Naive thymus-derived CD8-positive, alpha-beta T cell (primary cell): ENCODE measurements around the gene LSP1. TPM values are rescaled to one million over a fixed set of nuclear protein-coding genes. Genes with fewer than 3 reads are reported as not detected.

Experiments used
- ATAC-seq, 2 donors: fragments of 150-1000 bp; cut with Tn5 transposase in 1 of 2; sonication (Bioruptor Pico), chemical (Tn5 transposase) in 1 of 2; 1 replicate in 1 of 2; 2 replicates in 1 of 2; pipeline ENCODE4 v1.10.0; 2021; ENCODE audit warnings: mild to moderate bottlenecking in 2 of 2, moderate library complexity in 2 of 2
- POLR2A ChIA-PET: fragments of 350-600 bp; sonication (Branson Sonifier 250); formaldehyde crosslinking; loops from one replicate; lab custom pipeline; 2021; ENCODE audit warnings: antibody characterized with exemption; lab: Charles Lee
- DNase-seq, 10 donors: peaks; one replicate each; pipeline versions ENCODE4 v3.0.0 to v3.0.0-alpha.2; 2020 to 2022
- H3K27ac Mint-ChIP-seq, 10 donors: one replicate each; pipeline ENCODE4 v1.8.0; 2020 to 2022; ENCODE audit warnings: mild to moderate bottlenecking in 10 of 10, mixed read lengths in 10 of 10, moderate library complexity in 4 of 10, inconsistent platforms in 1 of 10
- H3K27me3 Mint-ChIP-seq, 5 donors: one replicate each; pipeline ENCODE4 v1.8.0; 2021 to 2022; ENCODE audit warnings: mixed read lengths in 5 of 5
- H3K36me3 Mint-ChIP-seq, 3 donors: one replicate each; pipeline ENCODE4 v1.8.0; 2020 to 2022; ENCODE audit warnings: mixed read lengths in 3 of 3, mild to moderate bottlenecking in 2 of 3, inconsistent platforms in 1 of 3
- H3K4me1 Mint-ChIP-seq, 4 donors: one replicate each; pipeline ENCODE4 v1.8.0; 2021 to 2022; ENCODE audit warnings: mixed read lengths in 4 of 4
- H3K4me3 Mint-ChIP-seq, 10 donors: one replicate each; pipeline ENCODE4 v1.8.0; 2020 to 2022; ENCODE audit warnings: mild to moderate bottlenecking in 10 of 10, mixed read lengths in 10 of 10, moderate library complexity in 6 of 10, inconsistent platforms in 1 of 10
- H3K9me3 Mint-ChIP-seq, 9 donors: one replicate each; pipeline ENCODE4 v1.8.0; 2020 to 2022; ENCODE audit warnings: mixed read lengths in 9 of 9, mild to moderate bottlenecking in 3 of 9, inconsistent platforms in 1 of 9, moderate library complexity in 1 of 9
- polyA plus RNA-seq, 3 donors: library from polyadenylated mRNA; unstranded; fragments of 300-500 nt; fragmentation: Illumina TruSeq; gene quantifications; one replicate each; pipeline ENCODE4 v1.2.3, GENCODE V29; 2021
- total RNA-seq, 8 experiments: library from RNA in 2 of 8; stranded (reverse) in 2 of 8; gene quantifications; one replicate each; pipeline ENCODE4 v1.2.3 and lab custom pipeline; 2021 to 2026

Gene LSP1
- total and polyA plus RNA-seq, 5 experiments from 2014 or later: 287 to 438 (median 326) TPM

- no peak overlapping the region for H3K4me3 Mint-ChIP-seq
- peaks cover 0 to 14% (median 5%) of the 10 kb centered on the region in 5 donors for H3K27me3 Mint-ChIP-seq
- ATAC-seq (peak; percentile 37 to 38), DNase-seq (peak in 1 of 10 donors; percentile 57)
- H3K4me1 Mint-ChIP-seq: peaks cover 16 to 39% (median 26%) of the 10 kb centered on the region in 4 donors
- H3K9me3 Mint-ChIP-seq: no peaks in the 10 kb centered on the region
- H3K36me3 Mint-ChIP-seq: no peaks in the 10 kb centered on the region
- peak overlapping the region in 3 of 10 donors; percentile 10 to 80 (median 63) for H3K27ac Mint-ChIP-seq
- POLR2A ChIA-PET: interaction anchor here (0.7 to 9.4 kb wide), 5 partner anchors 26 to 77 kb away, joined by 3 to 109 read pairs (median 7); partner anchors contain the start of genes LSP1, PRR33 and TNNI2
Measured at GRCh38 chr11:1916132-1916985, 63.5 kb downstream of the LSP1 start.

GRCh38 chr11:1916986-1917522 is 64.2 kb downstream of the LSP1 start:
- Mint-ChIP-seq H3K4me1 (peaks cover 16 to 43% (median 26%) of the 10 kb centered on the region in 4 donors), H3K9me3 (no peaks in the 10 kb centered on the region)
- peak; percentile 11 to 16 for ATAC-seq

DNA sequence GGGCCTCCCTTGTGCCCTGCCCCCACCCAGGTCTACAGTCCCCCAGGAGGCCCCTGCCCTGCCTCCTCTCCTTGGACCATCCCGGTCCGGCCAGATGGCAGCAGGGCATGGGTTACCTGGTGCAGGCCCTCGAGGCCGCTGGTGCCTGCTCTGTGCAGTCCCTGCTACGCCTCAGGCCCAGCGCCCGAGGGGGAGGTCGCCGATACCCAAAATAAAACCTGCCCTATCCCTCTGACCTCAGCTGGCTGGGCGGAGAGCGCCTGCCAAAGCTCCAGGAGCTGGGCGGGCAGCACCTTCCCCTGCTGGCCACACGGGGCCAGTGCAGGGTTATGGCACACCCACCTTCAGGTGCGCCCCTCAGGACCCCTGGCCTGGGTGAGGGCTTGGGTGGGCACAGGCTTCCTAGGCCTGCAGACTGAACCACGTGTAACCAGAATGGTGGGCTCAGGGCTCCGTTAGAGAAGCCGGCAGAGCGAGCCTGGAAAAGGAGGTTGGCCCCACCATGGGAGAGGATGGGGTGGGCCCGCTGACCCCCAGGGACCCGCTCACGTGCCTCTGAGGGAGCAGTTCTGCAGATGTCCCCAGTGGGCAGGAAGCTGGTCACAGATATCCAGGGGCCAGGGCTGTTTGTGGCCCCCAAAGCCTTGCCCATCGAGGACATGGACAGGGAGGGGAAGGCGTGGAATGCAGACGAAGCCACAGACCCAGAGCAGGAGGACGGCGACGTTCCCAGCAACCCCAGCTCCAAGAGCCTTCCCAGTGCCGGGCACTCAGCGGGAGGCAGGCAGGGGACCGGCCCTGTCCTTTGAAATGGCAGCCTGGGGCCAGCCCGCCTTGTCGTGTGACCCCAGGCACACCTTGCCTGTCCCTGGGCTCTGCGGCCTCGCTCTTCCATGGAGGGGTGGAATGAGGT is 64.9 kb downstream of the LSP1 start:
- Mint-ChIP-seq H3K9me3 (no peaks in the 10 kb centered on the region), H3K27me3 (peaks cover 1 to 15% (median 5%) of the 10 kb centered on the region in 5 donors), H3K27ac (no peak overlapping the region), H3K4me3 (peak overlapping the region in 1 of 10 donors; percentile 34), H3K4me1 (peaks cover 16 to 47% (median 28%) of the 10 kb centered on the region in 4 donors), H3K36me3 (no peaks in the 10 kb centered on the region)
- POLR2A ChIA-PET: interaction anchor here (1.1 to 9.4 kb wide), 5 partner anchors 27 to 67 kb away, joined by 4 to 109 read pairs (median 7); partner anchors contain the start of genes LSP1 and PRR33
- peak; percentile 29 to 46 for ATAC-seq
- peak in 2 of 10 donors; percentile 8 to 23 for DNase-seq

More at GRCh38 chr11:1916986-1917522, 64.2 kb downstream of the LSP1 start:
- no peaks in the 10 kb centered on the region for H3K36me3 Mint-ChIP-seq
- POLR2A ChIA-PET: interaction anchor here (0.7 to 9.4 kb wide), 5 partner anchors 27 to 78 kb away, joined by 3 to 109 read pairs (median 7); partner anchors contain the start of genes LSP1, PRR33 and TNNI2
- H3K27ac Mint-ChIP-seq: peak overlapping the region in 1 of 10 donors; percentile 80
- H3K4me3 Mint-ChIP-seq: no peak overlapping the region
- peaks cover 0 to 14% (median 5%) of the 10 kb centered on the region in 5 donors for H3K27me3 Mint-ChIP-seq
- peak in 1 of 10 donors; percentile 56 for DNase-seq

DNA sequence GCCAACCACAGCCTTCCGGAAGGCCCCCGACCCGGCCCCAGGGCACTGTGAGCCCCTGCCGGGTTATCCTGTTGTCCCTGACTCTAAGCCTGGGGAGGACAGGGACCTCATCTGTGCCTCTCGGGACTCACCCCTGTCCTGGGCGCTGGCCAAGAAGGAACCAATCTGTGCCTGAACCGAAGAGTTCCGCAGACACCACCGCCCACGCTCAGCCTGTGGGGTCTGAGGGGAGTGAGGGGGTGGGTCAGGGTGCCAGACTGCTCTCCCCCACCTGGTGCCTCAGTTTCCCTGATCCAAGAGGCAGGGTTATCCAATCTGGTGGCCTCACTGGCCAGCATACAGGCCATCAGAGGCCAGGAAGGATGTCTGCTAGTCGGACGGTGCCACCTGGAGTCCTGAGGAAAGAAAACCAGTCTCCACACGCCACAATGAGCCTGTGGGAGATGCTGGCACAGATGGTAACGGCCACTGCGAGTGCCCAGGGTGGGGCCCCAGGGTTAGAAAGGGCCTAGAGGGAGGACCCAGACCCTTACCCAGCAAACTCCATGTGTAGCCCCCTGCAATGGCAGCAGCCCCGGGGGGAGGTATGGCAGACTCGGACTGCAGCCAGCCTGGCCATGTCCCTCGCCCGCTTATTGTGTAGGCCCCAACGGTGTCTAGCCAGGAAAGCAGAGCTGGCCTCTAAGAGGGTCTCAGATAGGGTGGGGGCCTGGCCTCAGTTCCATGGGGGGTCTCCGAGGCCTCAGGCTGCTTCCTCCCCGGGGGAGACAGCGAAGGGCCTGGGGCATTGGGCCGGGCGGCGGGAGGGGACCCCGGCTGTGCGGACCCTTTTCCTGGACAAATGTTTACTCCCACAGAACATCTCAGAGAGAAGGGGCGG is 65.8 kb downstream of the LSP1 start:
- H3K9me3 Mint-ChIP-seq: no peaks in the 10 kb centered on the region
- POLR2A ChIA-PET: interaction anchor here (1.2 to 9.4 kb wide), 3 partner anchors 28 to 68 kb away, joined by 5 to 109 read pairs (median 7); partner anchors contain the start of gene PRR33
- H3K36me3 Mint-ChIP-seq: no peaks in the 10 kb centered on the region
- DNase-seq (no peak), ATAC-seq (no peak)
- H3K27me3 Mint-ChIP-seq: peaks cover 4 to 17% (median 7%) of the 10 kb centered on the region in 5 donors
- H3K4me1 Mint-ChIP-seq: peaks cover 16 to 53% (median 35%) of the 10 kb centered on the region in 4 donors
- H3K27ac Mint-ChIP-seq: peak overlapping the region in 1 of 10 donors; percentile 56
- no peak overlapping the region for H3K4me3 Mint-ChIP-seq

DNA sequence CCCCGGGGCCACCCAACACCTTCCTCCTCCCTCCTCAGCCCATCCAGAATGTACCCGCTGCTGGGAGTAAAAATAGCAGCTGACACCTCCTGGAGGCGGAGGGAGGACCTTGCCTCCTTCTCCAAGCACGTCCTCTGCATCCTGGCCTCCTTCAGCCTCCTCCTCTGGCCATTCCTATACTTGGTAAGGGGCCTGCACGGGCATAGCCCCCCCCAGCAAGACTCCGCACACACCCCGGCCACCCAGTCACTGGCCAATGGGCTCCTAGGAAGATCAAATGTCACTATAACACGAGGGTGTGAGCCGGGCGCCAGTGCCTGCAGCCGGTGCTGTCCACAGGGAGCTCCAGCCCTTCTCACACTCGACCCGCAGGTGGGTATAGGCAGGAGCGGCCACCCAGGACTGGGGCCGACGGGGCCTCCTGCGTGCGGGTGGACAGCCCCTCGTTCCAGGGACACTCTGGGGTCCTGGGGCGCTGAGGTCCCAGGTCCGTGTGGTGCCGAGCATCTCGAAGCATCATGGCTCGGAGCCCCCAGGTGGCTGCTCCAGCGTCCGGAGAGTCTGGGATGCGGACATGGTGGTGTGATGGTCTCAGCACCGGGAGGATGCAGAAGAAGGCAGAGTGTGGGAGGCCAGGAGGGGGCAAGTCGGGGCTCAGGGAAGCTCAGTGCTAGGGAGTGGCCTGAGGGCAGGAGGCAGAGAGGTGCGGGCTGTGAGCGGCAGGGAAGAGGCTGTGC is 66.7 kb downstream of the LSP1 start, which contains the start of gene TNNT3:
Gene TNNT3 (plus strand): TSS at position 313 of the 737 bp plus-strand sequence. CDS start 3,172 bp downstream, outside the sequence.
- H3K27ac Mint-ChIP-seq: peak within 1 kb of the TSS in 4 of 10 donors; percentile 26 to 67 (median 55)
- ATAC-seq: no peak

GRCh38 chr11:1920128-1920908 is 67.4 kb downstream of the LSP1 start:
- Mint-ChIP-seq H3K4me3 (no peak overlapping the region), H3K36me3 (no peaks in the 10 kb centered on the region), H3K27ac (peak overlapping the region in 1 of 10 donors; percentile 67), H3K4me1 (peaks cover 9 to 43% (median 25%) of the 10 kb centered on the region in 4 donors), H3K9me3 (no peaks in the 10 kb centered on the region), H3K27me3 (peaks cover 0 to 7% (median 5%) of the 10 kb centered on the region in 5 donors)
- POLR2A ChIA-PET: interaction anchor here (1.2 to 9.4 kb wide), 2 partner anchors 30 to 81 kb away, joined by 3 to 109 read pairs; partner anchors contain the start of gene PRR33
- ATAC-seq: no peak
- no peak for DNase-seq

More for the DNA sequence above, 66.7 kb downstream of the LSP1 start, which contains the start of gene TNNT3:
- Mint-ChIP-seq H3K4me1 (peaks cover 16 to 50% (median 33%) of the 10 kb centered on the region in 4 donors), H3K9me3 (no peaks in the 10 kb centered on the region), H3K4me3 (peak within 1 kb of the TSS in 1 of 10 donors; percentile 58), H3K27me3 (peaks cover 5 to 11% (median 7%) of the 10 kb centered on the region in 5 donors), H3K36me3 (no peaks in the 10 kb centered on the region)
- no peak for DNase-seq
- POLR2A ChIA-PET: interaction anchor here (9.4 kb wide), 1 partner anchor 29 kb away, joined by 109 read pairs; the partner anchor contains the start of gene PRR33

GRCh38 chr11:1920909-1921573 is 68.2 kb downstream of the LSP1 start:
- DNase-seq: no peak
- Mint-ChIP-seq H3K9me3 (no peaks in the 10 kb centered on the region), H3K36me3 (no peaks in the 10 kb centered on the region), H3K4me1 (peaks cover 5 to 38% (median 20%) of the 10 kb centered on the region in 4 donors), H3K4me3 (no peak overlapping the region), H3K27ac (no peak overlapping the region), H3K27me3 (peaks cover 0 to 7% (median 5%) of the 10 kb centered on the region in 5 donors)
- ATAC-seq: peak in 1 of 2 donors; percentile 33
- POLR2A ChIA-PET: interaction anchor here (0.7 to 9.4 kb wide), 5 partner anchors 31 to 1071 kb away, joined by 3 to 109 read pairs (median 3); partner anchors contain the start of genes NAP1L4 and PRR33

- Mint-ChIP-seq H3K36me3 (no peaks in the 10 kb centered on the region), H3K9me3 (no peaks in the 10 kb centered on the region), H3K27me3 (peaks cover 0 to 11% (median 7%) of the 10 kb centered on the region in 5 donors), H3K4me1 (peaks cover 3 to 35% (median 19%) of the 10 kb centered on the region in 4 donors), H3K27ac (peak overlapping the region in 3 of 10 donors; percentile 13 to 57 (median 38)), H3K4me3 (no peak overlapping the region)
- POLR2A ChIA-PET: interaction anchor here (0.7 to 9.4 kb wide), 7 partner anchors 31 to 1071 kb away, joined by 3 to 109 read pairs (median 3); partner anchors contain the start of genes NAP1L4 and PRR33
- DNase-seq: no peak
- no peak for ATAC-seq
Measured at GRCh38 chr11:1921574-1922141, 68.8 kb downstream of the LSP1 start.
